Calu3 (cell line): ENCODE results near the gene KLF6. TPM values are rescaled to one million over a fixed set of nuclear protein-coding genes. Genes with fewer than 3 reads are reported as not detected.

ENCODE experiments used
- BruUV-seq: library from RNA; stranded (reverse); fragments of 400-500 nt; replicated peaks from 2 replicates; lab custom pipeline; 2021; lab: Mats Ljungman, UMichigan
- CTCF ChIA-PET: fragments of 300-600 bp; sonication (Branson Sonifier 250); formaldehyde crosslinking; loops from one replicate; lab custom pipeline; 2022; ENCODE audit warnings: antibody characterized with exemption; lab: Charles Lee
- DNase-seq: peaks from one replicate; pipeline ENCODE4 v3.0.0; 2022
- H3K27ac Mint-ChIP-seq: one replicate; pipeline ENCODE4 v1.8.0; 2022; ENCODE audit warnings: mixed read lengths; ENCODE audit not compliant: unreplicated experiment
- H3K27me3 Mint-ChIP-seq: one replicate; pipeline ENCODE4 v1.8.0; 2022; ENCODE audit warnings: mixed read lengths; ENCODE audit not compliant: unreplicated experiment
- H3K36me3 Mint-ChIP-seq: one replicate; pipeline ENCODE4 v1.8.0; 2022; ENCODE audit warnings: mild to moderate bottlenecking, moderate library complexity, mixed read lengths; ENCODE audit not compliant: insufficient read depth, unreplicated experiment
- H3K4me1 Mint-ChIP-seq: one replicate; pipeline ENCODE4 v1.8.0; 2022; ENCODE audit warnings: mild to moderate bottlenecking, low read depth, mixed read lengths; ENCODE audit not compliant: unreplicated experiment
- H3K4me3 Mint-ChIP-seq: one replicate; pipeline ENCODE4 v1.8.0; 2022; ENCODE audit warnings: mild to moderate bottlenecking, low read depth, moderate library complexity, mixed read lengths; ENCODE audit not compliant: unreplicated experiment
- H3K9me3 Mint-ChIP-seq: one replicate; pipeline ENCODE4 v1.8.0; 2022; ENCODE audit warnings: low read depth, mixed read lengths; ENCODE audit not compliant: unreplicated experiment
- CTCF ChIP-seq: fragments of 200-600 bp; IDR thresholded peaks from one replicate; pipeline ENCODE4 v1.8.0; 2022; ENCODE audit warnings: antibody characterized with exemption; ENCODE audit not compliant: unreplicated experiment
- intact Hi-C: fragments of 100-400 bp; cut with micrococcal nuclease; formaldehyde crosslinking; loops from one replicate; pipeline ENCODE4 v1.10.0; 2022; ENCODE audit not compliant: unreplicated experiment
- total RNA-seq: library from RNA; stranded (reverse); gene quantifications from 2 replicates; pipeline ENCODE4 v1.2.3, GENCODE V29; 2022

Gene KLF6
- total RNA-seq, 1 experiment from 2014 or later = 140 TPM

GRCh38 chr10:3770611-3771110 lies 14.3 kb downstream of the KLF6 start:
- peaks cover 4% of the 10 kb centered on the region for H3K9me3 Mint-ChIP-seq
- CTCF ChIA-PET = interaction anchor here (1.2 kb wide), 1 partner anchor 9 kb away, joined by 5 read pairs; no protein-coding TSS in a partner anchor

GRCh38 chr10:3769556-3769955 lies 15.5 kb downstream of the KLF6 start:
- no TSS peak for BruUV-seq
- Mint-ChIP-seq H3K9me3 (peaks cover 4% of the 10 kb centered on the region), H3K27ac (no peak overlapping the region), H3K36me3 (peaks cover 13% of the 10 kb centered on the region), H3K27me3 (no peaks in the 10 kb centered on the region), H3K4me1 (peaks cover 26% of the 10 kb centered on the region), H3K4me3 (no peak overlapping the region)
- CTCF ChIA-PET = no interaction called here
- intact Hi-C loops = no loop called here
- DNase-seq = no peak
- TF ChIP-seq CTCF = no peak

More at GRCh38 chr10:3770611-3771110, 14.3 kb downstream of the KLF6 start:
- no peak for TF ChIP-seq CTCF
- Mint-ChIP-seq H3K4me3 (no peak overlapping the region), H3K27ac (no peak overlapping the region), H3K27me3 (no peaks in the 10 kb centered on the region), H3K4me1 (peaks cover 22% of the 10 kb centered on the region), H3K36me3 (peaks cover 24% of the 10 kb centered on the region)
- BruUV-seq = no TSS peak
- intact Hi-C loops = no loop called here
- DNase-seq = no peak

DNA sequence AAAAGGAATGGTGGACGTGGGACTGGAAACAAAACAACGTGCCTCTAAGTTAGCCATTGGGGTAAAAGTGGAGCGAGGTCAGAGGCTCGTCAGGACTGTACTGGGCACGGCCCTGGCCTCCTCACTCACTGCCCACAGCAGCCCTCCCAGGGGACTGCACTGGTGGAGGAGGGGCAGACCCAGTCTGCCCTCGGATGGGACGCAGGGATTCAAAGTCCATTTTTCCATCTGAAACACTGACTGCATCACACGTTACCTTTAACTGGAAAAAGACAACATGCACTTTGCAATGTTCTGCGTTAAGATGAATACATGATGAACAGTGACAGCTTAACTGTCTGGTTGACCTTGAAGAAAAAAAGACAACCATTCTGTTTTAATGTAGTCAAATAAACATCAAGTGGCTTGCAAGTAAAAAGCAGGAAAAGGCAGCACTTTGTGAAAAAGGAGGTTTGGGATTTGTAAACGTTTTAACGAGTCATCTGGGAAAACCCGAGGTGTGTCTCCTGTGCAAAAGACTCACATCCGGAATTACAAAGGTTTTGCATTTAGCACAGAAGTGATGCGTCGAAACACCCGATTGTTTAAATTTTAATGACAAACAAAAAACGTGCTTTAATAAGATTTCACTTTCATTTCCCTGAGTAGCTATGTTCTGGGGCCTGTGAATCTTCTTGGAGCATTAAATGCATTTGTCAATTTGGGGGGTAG lies 18.8 kb downstream of the KLF6 start:
- H3K27me3 Mint-ChIP-seq = no peaks in the 10 kb centered on the region
- peaks cover 60% of the 10 kb centered on the region for H3K4me1 Mint-ChIP-seq
- H3K27ac Mint-ChIP-seq = peak overlapping the region; percentile 27
- peaks cover 15% of the 10 kb centered on the region for H3K36me3 Mint-ChIP-seq
- H3K9me3 Mint-ChIP-seq = peaks cover 4% of the 10 kb centered on the region
- no TSS peak for BruUV-seq
- TF ChIP-seq CTCF = no peak
- no peak for DNase-seq
- intact Hi-C loops = no loop called here
- CTCF ChIA-PET = no interaction called here
- no peak overlapping the region for H3K4me3 Mint-ChIP-seq

DNA sequence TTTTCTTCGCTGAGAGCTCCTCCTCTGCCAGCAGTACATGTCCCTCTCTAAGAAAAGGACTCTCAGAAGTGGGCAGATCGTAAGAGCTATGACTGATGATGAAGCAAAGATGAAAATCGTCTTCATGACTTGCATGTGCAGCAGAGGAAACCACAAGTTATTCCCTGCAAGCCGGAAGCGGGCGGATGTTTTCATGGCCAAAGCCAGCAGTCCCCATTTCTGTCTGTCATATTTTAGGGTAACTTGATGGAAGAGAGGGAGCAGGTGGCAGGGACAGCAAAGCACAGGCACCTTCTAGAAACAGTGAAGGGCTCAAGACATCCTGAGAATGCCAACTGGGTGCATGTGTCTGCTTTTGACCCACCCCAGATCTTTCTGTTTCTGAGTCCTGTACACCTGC lies 19.9 kb downstream of the KLF6 start:
- Mint-ChIP-seq H3K27me3 (no peaks in the 10 kb centered on the region), H3K36me3 (peaks cover 15% of the 10 kb centered on the region), H3K27ac (no peak overlapping the region), H3K9me3 (peaks cover 4% of the 10 kb centered on the region), H3K4me1 (peaks cover 69% of the 10 kb centered on the region), H3K4me3 (no peak overlapping the region)
- intact Hi-C loops = no loop called here
- no TSS peak for BruUV-seq
- TF ChIP-seq CTCF = no peak
- DNase-seq = no peak
- CTCF ChIA-PET = no interaction called here
